Uterus (tissue), 2 donors: Measurements from ENCODE around the gene DCAF16.

ENCODE experiments used
- POLR2A ChIP-seq, 2 donors: fragments of 450-650 bp; IDR thresholded peaks; one replicate each; pipeline ENCODE4 v1.6.1; 2016; ENCODE audit warnings: antibody characterized with exemption in 2 of 2, mild to moderate bottlenecking in 1 of 2, moderate library complexity in 1 of 2
- TF ChIP-seq, protein P1 (sequence below), 4 experiments: fragments of 200-600 bp in 2 of 4; fragments of 450-650 bp in 2 of 4; sonication (generic) in 2 of 4; IDR thresholded peaks; one replicate each; pipeline ENCODE4 v1.5.1; 2016 to 2019; ENCODE audit warnings: antibody characterized with exemption in 4 of 4, mild to moderate bottlenecking in 2 of 4, moderate library complexity in 1 of 4

GRCh38 chr4:17851959-17852358 lies 41.4 kb upstream of the DCAF16 start:
- TF ChIP-seq, protein P1, sequence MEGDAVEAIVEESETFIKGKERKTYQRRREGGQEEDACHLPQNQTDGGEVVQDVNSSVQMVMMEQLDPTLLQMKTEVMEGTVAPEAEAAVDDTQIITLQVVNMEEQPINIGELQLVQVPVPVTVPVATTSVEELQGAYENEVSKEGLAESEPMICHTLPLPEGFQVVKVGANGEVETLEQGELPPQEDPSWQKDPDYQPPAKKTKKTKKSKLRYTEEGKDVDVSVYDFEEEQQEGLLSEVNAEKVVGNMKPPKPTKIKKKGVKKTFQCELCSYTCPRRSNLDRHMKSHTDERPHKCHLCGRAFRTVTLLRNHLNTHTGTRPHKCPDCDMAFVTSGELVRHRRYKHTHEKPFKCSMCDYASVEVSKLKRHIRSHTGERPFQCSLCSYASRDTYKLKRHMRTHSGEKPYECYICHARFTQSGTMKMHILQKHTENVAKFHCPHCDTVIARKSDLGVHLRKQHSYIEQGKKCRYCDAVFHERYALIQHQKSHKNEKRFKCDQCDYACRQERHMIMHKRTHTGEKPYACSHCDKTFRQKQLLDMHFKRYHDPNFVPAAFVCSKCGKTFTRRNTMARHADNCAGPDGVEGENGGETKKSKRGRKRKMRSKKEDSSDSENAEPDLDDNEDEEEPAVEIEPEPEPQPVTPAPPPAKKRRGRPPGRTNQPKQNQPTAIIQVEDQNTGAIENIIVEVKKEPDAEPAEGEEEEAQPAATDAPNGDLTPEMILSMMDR (IDR thresholded peaks at IDR 0.05), result no peak
- no peak for TF ChIP-seq POLR2A (IDR thresholded peaks at IDR 0.05)
